Measurements from ENCODE around the gene ESRRA. TPM values are rescaled to one million over a fixed set of nuclear protein-coding genes. Genes with fewer than 3 reads are reported as not detected.

Gene ESRRA
- total and polyA plus RNA-seq, 4 donors = 10.8 to 88.4 (median 73.0) TPM

DNA sequence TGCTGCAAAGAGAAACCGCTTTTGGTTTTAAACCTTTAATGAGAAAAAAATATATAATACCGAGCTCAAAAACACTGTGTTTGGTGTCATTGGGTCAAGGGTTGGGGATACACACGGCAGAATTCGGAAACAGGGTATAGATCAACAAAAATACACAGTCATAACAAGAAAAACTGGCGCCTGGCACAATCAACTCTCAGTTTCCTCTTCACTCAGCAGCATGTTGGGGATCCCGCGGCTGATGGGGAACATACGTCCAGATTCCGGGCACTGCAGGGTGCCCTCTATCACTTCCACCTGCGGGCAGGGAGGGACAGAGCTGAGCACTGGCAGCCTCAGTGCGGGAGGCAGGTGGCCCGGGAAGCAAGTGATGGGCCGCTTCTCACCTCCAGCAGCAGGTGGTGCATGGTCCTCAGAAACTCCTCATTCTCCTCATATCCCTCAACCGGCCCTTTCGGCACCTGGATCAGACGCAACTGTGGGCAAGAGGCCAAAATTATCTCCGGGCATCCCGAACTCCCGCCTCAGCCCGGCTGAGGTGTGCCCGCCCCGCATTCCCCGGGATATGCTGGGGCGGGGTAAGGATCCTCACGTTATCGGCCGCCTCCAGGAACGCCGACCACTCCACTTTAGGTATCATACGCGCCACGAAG, 11.5 kb downstream of the ESRRA start:
- WGBS, 2 donors = 5 to 9% methylated on average over 32 of the region's 32 CpGs
- DNase-seq = no peak
- TF ChIP-seq, protein P1, sequence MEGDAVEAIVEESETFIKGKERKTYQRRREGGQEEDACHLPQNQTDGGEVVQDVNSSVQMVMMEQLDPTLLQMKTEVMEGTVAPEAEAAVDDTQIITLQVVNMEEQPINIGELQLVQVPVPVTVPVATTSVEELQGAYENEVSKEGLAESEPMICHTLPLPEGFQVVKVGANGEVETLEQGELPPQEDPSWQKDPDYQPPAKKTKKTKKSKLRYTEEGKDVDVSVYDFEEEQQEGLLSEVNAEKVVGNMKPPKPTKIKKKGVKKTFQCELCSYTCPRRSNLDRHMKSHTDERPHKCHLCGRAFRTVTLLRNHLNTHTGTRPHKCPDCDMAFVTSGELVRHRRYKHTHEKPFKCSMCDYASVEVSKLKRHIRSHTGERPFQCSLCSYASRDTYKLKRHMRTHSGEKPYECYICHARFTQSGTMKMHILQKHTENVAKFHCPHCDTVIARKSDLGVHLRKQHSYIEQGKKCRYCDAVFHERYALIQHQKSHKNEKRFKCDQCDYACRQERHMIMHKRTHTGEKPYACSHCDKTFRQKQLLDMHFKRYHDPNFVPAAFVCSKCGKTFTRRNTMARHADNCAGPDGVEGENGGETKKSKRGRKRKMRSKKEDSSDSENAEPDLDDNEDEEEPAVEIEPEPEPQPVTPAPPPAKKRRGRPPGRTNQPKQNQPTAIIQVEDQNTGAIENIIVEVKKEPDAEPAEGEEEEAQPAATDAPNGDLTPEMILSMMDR (IDR thresholded peaks at IDR 0.05; ENCODE audit: control extremely low read depth, extremely low read depth) = no peak
- Histone ChIP-seq H3K9ac (ENCODE audit: insufficient read depth in 1 of 2, low read length in 2 of 2) (peak overlapping the region; percentile 73 to 82), H3K36me3 (ENCODE audit: control insufficient read depth in 4 of 4, insufficient read depth in 4 of 4, low read length in 4 of 4) (peaks cover 0 to 28% (median 6%) of the 10 kb centered on the region in 4 donors), H3K4me1 (ENCODE audit: control insufficient read depth in 5 of 5, insufficient read depth in 5 of 5, low read length in 5 of 5) (peaks cover 0 to 16% (median 3%) of the 10 kb centered on the region in 5 donors), H3K27me3 (ENCODE audit: control insufficient read depth in 3 of 3, insufficient read depth in 3 of 3, low read length in 2 of 3) (no peaks in the 10 kb centered on the region), H3K27ac (ENCODE audit: low read depth in 1 of 2, low read length in 1 of 2) (peak overlapping the region; percentile 93 to 97), H3K4me3 (peak overlapping the region; percentile 77), H3K9me3 (ENCODE audit: control insufficient read depth in 4 of 4, insufficient read depth in 3 of 4, low read length in 3 of 4) (no peaks in the 10 kb centered on the region)
- no peak for ATAC-seq (ENCODE audit: insufficient read depth, low FRiP score)

DNA sequence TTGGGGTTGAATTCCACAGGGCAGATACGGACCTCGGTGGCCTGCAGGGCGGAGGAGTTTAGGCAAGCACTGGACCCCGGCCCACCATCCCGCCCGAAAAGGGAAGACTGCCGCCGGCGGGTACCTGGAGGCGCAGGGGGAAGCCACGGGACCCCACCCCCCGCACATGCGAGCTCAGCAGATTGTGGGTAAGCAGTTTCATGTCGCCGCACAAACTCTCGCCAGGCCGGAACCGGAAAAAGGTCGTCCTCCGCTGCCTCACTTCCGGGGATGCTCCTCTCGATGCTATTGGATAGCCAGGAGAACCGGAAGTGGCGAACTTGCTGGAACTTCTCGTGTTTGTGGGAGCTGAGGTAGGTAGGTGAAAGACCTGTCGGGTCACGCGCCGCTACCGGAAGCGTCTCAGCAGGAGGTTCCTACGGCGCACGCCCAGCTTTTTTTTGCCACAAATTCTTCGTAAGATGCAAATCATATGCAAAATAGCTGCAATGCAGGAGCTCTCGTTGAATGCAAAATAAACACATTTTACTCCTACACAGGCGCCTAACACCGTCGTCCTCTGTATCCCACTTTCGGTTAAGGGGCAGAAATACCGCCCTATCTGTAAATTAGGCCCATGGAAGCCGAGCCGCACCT, 12.1 kb downstream of the ESRRA start, which contains the start of gene TRMT112:
TSS of gene TRMT112 (minus strand) at position 235 of the 636 bp plus-strand sequence. CDS start at position 202, 33 bp downstream.
- TF ChIP-seq, protein P1 (IDR thresholded peaks at IDR 0.05; ENCODE audit: control extremely low read depth, extremely low read depth) = no peak
- Histone ChIP-seq H3K4me3 (peak within 1 kb of the TSS; percentile 77), H3K9ac (ENCODE audit: insufficient read depth in 1 of 2, low read length in 2 of 2) (peak within 1 kb of the TSS; percentile 74 to 82), H3K27ac (ENCODE audit: low read depth in 1 of 2, low read length in 1 of 2) (peak within 1 kb of the TSS; percentile 93 to 97), H3K27me3 (ENCODE audit: control insufficient read depth in 3 of 3, insufficient read depth in 3 of 3, low read length in 2 of 3) (no peaks in the 10 kb centered on the region), H3K36me3 (ENCODE audit: control insufficient read depth in 4 of 4, insufficient read depth in 4 of 4, low read length in 4 of 4) (peaks cover 0 to 32% (median 6%) of the 10 kb centered on the region in 4 donors), H3K9me3 (ENCODE audit: control insufficient read depth in 4 of 4, insufficient read depth in 3 of 4, low read length in 3 of 4) (no peaks in the 10 kb centered on the region), H3K4me1 (ENCODE audit: control insufficient read depth in 5 of 5, insufficient read depth in 5 of 5, low read length in 5 of 5) (peaks cover 0 to 16% (median 3%) of the 10 kb centered on the region in 5 donors)
- peak; percentile 78 for ATAC-seq (ENCODE audit: insufficient read depth, low FRiP score)
- 0% methylated on average over 43 of the region's 43 CpGs for WGBS, 2 donors
- DNase-seq = peak; percentile 97 to 99 (median 99)

DNA sequence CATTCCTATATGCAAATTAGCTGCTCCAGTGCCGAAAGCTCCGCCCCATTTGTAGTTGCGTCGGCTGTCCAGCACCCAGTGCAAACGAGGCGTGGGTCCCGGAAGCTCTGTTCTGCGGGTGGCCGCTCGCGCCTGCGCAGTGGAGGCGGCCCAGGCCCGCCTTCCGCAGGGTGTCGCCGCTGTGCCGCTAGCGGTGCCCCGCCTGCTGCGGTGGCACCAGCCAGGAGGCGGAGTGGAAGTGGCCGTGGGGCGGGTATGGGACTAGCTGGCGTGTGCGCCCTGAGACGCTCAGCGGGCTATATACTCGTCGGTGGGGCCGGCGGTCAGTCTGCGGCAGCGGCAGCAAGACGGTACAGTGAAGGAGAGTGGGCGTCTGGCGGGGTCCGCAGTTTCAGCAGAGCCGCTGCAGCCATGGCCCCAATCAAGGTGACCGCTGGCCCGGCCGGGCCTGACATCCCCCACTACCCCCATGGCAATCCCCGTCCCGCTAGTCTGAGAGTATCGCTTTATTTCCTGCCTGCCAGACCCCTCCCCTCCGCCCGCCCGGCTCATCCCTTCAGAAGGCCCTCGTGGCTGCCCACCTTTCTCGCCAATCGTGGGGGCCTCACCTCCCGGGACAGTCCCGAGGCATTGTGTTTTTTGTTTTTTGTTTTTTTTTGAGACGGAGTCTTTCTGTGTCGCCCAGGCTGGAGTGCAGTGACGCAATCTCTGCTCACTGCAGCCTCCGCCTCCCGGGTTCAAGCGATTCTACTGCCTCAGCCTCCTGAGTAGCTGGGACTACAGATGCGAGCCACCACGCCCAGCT, 12.8 kb downstream of the ESRRA start, which contains the start of gene PRDX5:
TSS of gene PRDX5 (plus strand) at position 161 of the 805 bp plus-strand sequence. CDS start at position 256, 95 bp downstream.
- Histone ChIP-seq H3K27me3 (ENCODE audit: control insufficient read depth in 3 of 3, insufficient read depth in 3 of 3, low read length in 2 of 3) (no peaks in the 10 kb centered on the region), H3K9me3 (ENCODE audit: control insufficient read depth in 4 of 4, insufficient read depth in 3 of 4, low read length in 3 of 4) (no peaks in the 10 kb centered on the region), H3K4me3 (peak within 1 kb of the TSS; percentile 77), H3K27ac (ENCODE audit: low read depth in 1 of 2, low read length in 1 of 2) (peak within 1 kb of the TSS; percentile 93 to 97), H3K9ac (ENCODE audit: insufficient read depth in 1 of 2, low read length in 2 of 2) (peak within 1 kb of the TSS; percentile 74 to 82), H3K36me3 (ENCODE audit: control insufficient read depth in 4 of 4, insufficient read depth in 4 of 4, low read length in 4 of 4) (peaks cover 0 to 37% (median 6%) of the 10 kb centered on the region in 4 donors), H3K4me1 (ENCODE audit: control insufficient read depth in 5 of 5, insufficient read depth in 5 of 5, low read length in 5 of 5) (peaks cover 0 to 16% (median 3%) of the 10 kb centered on the region in 5 donors)
- DNase-seq (peak; percentile 98 to 99 (median 98)), ATAC-seq (ENCODE audit: insufficient read depth, low FRiP score) (peak; percentile 89)
- WGBS, 2 donors = 0% methylated on average over 55 to 61 of the region's 61 CpGs
- TF ChIP-seq, protein P1 (IDR thresholded peaks at IDR 0.05; ENCODE audit: control extremely low read depth, extremely low read depth) = no peak

Measured in lung (tissue), 12 donors.